ENCODE results near the gene SPAM1. TPM values are rescaled to one million over a fixed set of nuclear protein-coding genes. Genes with fewer than 3 reads are reported as not detected.

Gene SPAM1
- total RNA-seq, 1 experiment from 2014 or later = not detected

- ChIA-PET CTCF (no interaction called here), POLR2A (interaction anchor here (1.0 kb wide), 1 partner anchor 9 kb away, joined by 5 read pairs; no protein-coding TSS in a partner anchor)
- no peaks in the 10 kb centered on the region for H3K9me3 Mint-ChIP-seq (ENCODE audit: unreplicated experiment)
- no peak overlapping the region for H3K4me3 Mint-ChIP-seq (ENCODE audit: unreplicated experiment)
- H3K36me3 Mint-ChIP-seq (ENCODE audit: insufficient read depth, unreplicated experiment) = no peaks in the 10 kb centered on the region
- no peak overlapping the region for H3K27ac Mint-ChIP-seq (ENCODE audit: low read depth, unreplicated experiment)
- intact Hi-C loops (cut with micrococcal nuclease) = no loop called here
- no TSS peak for BruUV-seq (replicated peaks)
- DNase-seq (ENCODE audit: unreplicated experiment) = no peak
- H3K4me1 Mint-ChIP-seq (ENCODE audit: insufficient read depth, unreplicated experiment) = no peaks in the 10 kb centered on the region
- no peak for TF ChIP-seq CTCF (IDR thresholded peaks at IDR 0.05; ENCODE audit: unreplicated experiment)
- H3K27me3 Mint-ChIP-seq (ENCODE audit: insufficient read depth, unreplicated experiment) = no peaks in the 10 kb centered on the region
These were observed 11.3 kb downstream of the SPAM1 start for GRCh38 chr7:123936388-123936787.

GRCh38 chr7:123939784-123940183 is 14.7 kb downstream of the SPAM1 start:
- Mint-ChIP-seq H3K36me3 (ENCODE audit: insufficient read depth, unreplicated experiment) (no peaks in the 10 kb centered on the region), H3K9me3 (ENCODE audit: unreplicated experiment) (no peaks in the 10 kb centered on the region), H3K27me3 (ENCODE audit: insufficient read depth, unreplicated experiment) (no peaks in the 10 kb centered on the region), H3K4me1 (ENCODE audit: insufficient read depth, unreplicated experiment) (peaks cover 6% of the 10 kb centered on the region), H3K4me3 (ENCODE audit: unreplicated experiment) (no peak overlapping the region), H3K27ac (ENCODE audit: low read depth, unreplicated experiment) (no peak overlapping the region)
- ChIA-PET POLR2A (interaction anchor here (0.7 kb wide), 1 partner anchor 9 kb away, joined by 3 read pairs; no protein-coding TSS in a partner anchor), CTCF (no interaction called here)
- intact Hi-C loops (cut with micrococcal nuclease) = no loop called here
- DNase-seq (ENCODE audit: unreplicated experiment) = no peak
- no TSS peak for BruUV-seq (replicated peaks)
- TF ChIP-seq CTCF (IDR thresholded peaks at IDR 0.05; ENCODE audit: unreplicated experiment) = no peak

- Mint-ChIP-seq H3K27me3 (ENCODE audit: insufficient read depth, unreplicated experiment) (no peaks in the 10 kb centered on the region), H3K4me1 (ENCODE audit: insufficient read depth, unreplicated experiment) (peaks cover 6% of the 10 kb centered on the region), H3K9me3 (ENCODE audit: unreplicated experiment) (no peaks in the 10 kb centered on the region), H3K4me3 (ENCODE audit: unreplicated experiment) (no peak overlapping the region), H3K27ac (ENCODE audit: low read depth, unreplicated experiment) (no peak overlapping the region), H3K36me3 (ENCODE audit: insufficient read depth, unreplicated experiment) (no peaks in the 10 kb centered on the region)
- ChIA-PET POLR2A (interaction anchor here (0.6 kb wide), 2 partner anchors 298 to 571 kb away, joined by 3 to 4 read pairs; no protein-coding TSS in a partner anchor), CTCF (interaction anchor here (0.7 to 1.2 kb wide), 3 partner anchors 25 to 154 kb away, joined by 3 to 5 read pairs (median 4); no protein-coding TSS in a partner anchor)
- no TSS peak for BruUV-seq (replicated peaks)
- DNase-seq (ENCODE audit: unreplicated experiment) = no peak
- no peak for TF ChIP-seq CTCF (IDR thresholded peaks at IDR 0.05; ENCODE audit: unreplicated experiment)
- intact Hi-C loops (cut with micrococcal nuclease) = no loop called here
These were observed 16.5 kb downstream of the SPAM1 start for GRCh38 chr7:123941391-123942180.

GRCh38 chr7:123944395-123944794 is 19.4 kb downstream of the SPAM1 start:
- Mint-ChIP-seq H3K36me3 (ENCODE audit: insufficient read depth, unreplicated experiment) (no peaks in the 10 kb centered on the region), H3K9me3 (ENCODE audit: unreplicated experiment) (no peaks in the 10 kb centered on the region), H3K27ac (ENCODE audit: low read depth, unreplicated experiment) (no peak overlapping the region), H3K27me3 (ENCODE audit: insufficient read depth, unreplicated experiment) (no peaks in the 10 kb centered on the region), H3K4me3 (ENCODE audit: unreplicated experiment) (no peak overlapping the region), H3K4me1 (ENCODE audit: insufficient read depth, unreplicated experiment) (peaks cover 6% of the 10 kb centered on the region)
- BruUV-seq (replicated peaks) = no TSS peak
- intact Hi-C loops (cut with micrococcal nuclease) = no loop called here
- TF ChIP-seq CTCF (IDR thresholded peaks at IDR 0.05; ENCODE audit: unreplicated experiment) = no peak
- ChIA-PET POLR2A (no interaction called here), CTCF (no interaction called here)
- no peak for DNase-seq (ENCODE audit: unreplicated experiment)

Data from MCF 10A (cell line).